OCI-M2 (cell line): ENCODE data around the gene LENG8.
"Not testable (repeated sequence)": the region's sequence is repeated elsewhere in the genome, so short reads cannot be mapped to it uniquely, and the experiment has no call there.

Experiments
- DNase-seq: peaks from one replicate; lab custom pipeline; 2025; ENCODE audit not compliant: unreplicated experiment; lab: John Stamatoyannopoulos, UW

The LENG8 gene

DNA sequence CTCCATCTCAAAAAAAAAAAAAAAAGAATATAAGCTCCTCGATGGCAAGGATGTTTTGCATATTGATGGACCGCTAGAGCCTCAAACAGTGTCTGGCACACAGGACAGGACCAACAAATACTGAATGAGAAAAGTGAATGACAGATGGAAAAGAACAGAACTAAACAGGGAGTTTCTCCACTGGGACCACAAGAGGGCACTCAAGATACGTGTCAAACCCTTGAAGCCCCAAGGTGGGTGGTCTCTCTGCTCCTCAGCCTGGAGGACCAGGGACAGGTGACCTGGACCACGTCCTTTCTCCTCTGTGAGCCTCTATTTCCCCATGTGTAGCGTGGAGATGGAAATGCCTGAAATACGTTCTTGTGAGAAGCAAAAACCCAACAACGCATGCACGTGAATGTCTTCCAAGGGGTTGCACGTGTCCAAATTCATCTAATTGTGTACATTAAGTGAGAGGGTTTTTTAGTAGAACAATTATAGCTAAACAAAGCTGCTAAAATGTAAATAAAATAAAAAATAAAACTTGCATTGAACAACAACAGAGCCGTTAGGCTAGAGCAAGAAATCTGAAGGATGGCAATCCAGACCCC, 29.8 kb downstream of the LENG8 start:
- no peak for DNase-seq

DNA sequence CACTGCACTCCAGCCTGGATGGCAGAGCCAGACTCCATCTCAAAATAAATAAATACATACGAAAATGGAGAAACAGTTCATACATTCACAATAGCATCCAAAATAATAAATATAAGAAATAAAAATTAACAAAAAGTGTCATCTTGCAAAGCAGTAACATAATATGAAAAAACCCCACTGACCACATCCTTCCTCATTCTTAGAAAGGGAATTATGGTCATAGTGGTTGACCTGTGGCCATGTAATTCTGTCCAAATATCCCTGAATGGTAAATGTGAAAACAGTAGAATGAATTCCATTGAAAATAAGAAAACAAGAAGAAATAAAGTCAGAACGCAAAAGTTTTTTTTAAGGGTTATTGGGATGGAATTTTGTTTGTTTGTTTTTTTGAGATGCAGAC, 31.1 kb downstream of the LENG8 start:
- no peak for DNase-seq

- DNase-seq, result no peak
Observed at GRCh38 chr19:54481326-54481930, 32.4 kb downstream of the LENG8 start.

- no peak for DNase-seq
Observed at GRCh38 chr19:54482889-54483288, 33.9 kb downstream of the LENG8 start.

DNA sequence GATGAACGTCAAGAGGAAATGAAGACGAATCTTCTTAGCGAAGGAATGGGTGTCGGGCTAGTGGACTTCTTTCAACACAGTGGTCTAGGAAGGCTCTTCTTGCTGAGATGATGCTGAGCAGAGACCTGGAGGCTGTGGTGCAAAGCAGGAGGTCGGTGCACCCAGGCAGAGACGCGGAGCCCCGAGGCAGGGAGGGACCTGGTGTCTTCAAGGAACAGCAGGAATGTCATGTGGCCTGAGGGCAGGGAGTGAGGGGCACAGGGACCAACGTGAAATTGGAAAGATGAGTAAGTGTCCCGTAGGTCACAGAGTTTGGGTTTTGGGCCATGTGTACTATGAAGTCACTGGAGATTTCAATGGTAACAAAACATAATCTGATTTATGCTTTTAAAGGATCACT, 35.5 kb downstream of the LENG8 start:
- no peak for DNase-seq

- no peak for DNase-seq
Observed at GRCh38 chr19:54485851-54486250, 36.9 kb downstream of the LENG8 start.

GRCh38 chr19:54489341-54489740, 40.3 kb downstream of the LENG8 start:
- no peak for DNase-seq

GRCh38 chr19:54489766-54490165, 40.8 kb downstream of the LENG8 start:
- DNase-seq, result no peak

GRCh38 chr19:54492568-54492967, 43.6 kb downstream of the LENG8 start:
- DNase-seq, result no peak

DNA sequence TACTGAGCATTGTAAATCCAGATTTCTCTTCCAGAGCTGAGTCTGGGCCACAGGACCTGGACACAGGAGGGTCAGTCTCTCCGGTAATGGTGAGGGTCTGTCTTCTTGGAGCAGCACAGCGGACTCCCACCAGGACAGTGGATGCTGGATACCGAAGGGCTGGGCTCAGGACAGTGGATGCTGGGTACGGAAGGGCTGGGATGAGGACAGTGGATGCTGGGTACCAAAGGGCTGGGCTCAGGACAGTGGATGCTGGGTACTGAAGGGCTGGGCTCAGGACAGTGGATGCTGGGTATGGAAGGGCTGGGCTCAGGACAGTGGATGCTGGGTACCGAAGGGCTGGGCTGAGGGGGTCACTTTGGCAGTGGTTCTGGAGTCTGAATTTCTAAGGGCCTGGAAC, 44.1 kb downstream of the LENG8 start:
- not testable (repeated sequence) for DNase-seq

DNA sequence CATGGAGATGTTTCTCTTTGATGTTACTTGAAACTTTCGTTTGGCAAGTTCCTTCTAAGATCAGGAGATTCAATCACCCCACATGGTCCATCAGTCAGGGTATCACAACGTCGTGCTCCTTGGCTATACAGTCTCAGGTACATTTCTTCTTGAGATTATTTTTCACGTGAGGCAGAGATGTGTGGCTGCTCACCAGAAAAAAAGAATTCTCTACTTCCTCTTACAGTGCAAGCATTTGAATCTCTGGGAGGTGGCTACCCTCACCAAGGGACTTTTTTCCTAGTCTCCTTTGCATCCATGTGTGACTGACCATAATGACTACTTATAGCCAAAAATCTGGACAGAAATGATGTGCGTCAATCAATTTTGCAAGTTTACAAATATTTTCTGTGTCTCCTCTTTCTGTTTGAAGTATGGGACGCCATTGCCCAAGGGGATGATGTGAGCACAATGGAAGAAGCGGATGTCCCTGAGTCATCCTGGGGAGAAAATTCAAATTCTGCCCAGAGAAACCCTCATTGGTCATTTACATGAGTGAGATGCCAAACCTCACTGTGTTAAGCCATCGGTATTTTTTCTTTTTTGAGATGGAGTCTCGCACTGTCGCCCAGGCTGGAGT, 45.1 kb downstream of the LENG8 start:
- no peak for DNase-seq

DNA sequence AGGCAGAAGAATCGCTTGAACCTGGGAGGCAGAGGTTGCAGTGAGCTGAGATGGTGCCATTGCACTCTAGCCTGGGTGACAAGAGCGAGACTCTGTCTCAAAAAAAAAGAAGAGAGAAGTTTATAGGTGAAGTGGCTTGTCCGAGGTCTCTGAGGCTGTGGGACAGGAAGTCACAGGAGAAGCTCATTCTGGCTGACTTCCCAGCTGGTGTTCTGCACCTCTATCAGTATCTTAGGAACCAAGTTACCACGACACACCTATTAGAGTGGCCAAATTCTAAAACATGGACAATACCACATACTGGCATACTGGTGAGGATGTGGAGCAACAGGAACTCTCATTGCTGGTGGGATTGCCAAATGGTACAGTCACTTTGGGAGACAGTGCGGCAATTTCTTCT, 46.3 kb downstream of the LENG8 start:
- not testable (repeated sequence) for DNase-seq

GRCh38 chr19:54497747-54498450, 48.9 kb downstream of the LENG8 start:
- not testable (repeated sequence) for DNase-seq

- DNase-seq, result not testable (repeated sequence)
Observed at GRCh38 chr19:54498451-54498772, 49.4 kb downstream of the LENG8 start.

GRCh38 chr19:54502518-54503048, 53.6 kb downstream of the LENG8 start, which contains the start of gene LAIR2:
Gene LAIR2, plus strand, starts transcription at chr19:54502831. Its CDS starts 88 bp downstream, at chr19:54502919.
- DNase-seq, result no peak

- not testable (repeated sequence) for DNase-seq
Observed at GRCh38 chr19:54505542-54505941, 56.5 kb downstream of the LENG8 start.

GRCh38 chr19:54506079-54506478, 57.1 kb downstream of the LENG8 start:
- DNase-seq, result no peak

GRCh38 chr19:54507038-54507717, 58.2 kb downstream of the LENG8 start:
- DNase-seq, result not testable (repeated sequence)

DNA sequence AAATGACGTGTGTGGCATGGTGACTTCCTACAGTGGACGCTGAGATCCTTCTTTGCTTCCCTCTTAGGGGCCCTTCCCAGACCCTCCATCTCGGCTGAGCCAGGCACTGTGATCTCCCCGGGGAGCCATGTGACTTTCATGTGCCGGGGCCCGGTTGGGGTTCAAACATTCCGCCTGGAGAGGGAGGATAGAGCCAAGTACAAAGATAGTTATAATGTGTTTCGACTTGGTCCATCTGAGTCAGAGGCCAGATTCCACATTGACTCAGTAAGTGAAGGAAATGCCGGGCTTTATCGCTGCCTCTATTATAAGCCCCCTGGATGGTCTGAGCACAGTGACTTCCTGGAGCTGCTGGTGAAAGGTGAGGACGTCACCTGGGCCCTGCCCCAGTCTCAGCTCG, 58.8 kb downstream of the LENG8 start:
- DNase-seq, result no peak

- DNase-seq, result not testable (repeated sequence)
Observed at GRCh38 chr19:54508487-54508886, 59.5 kb downstream of the LENG8 start.
